GM10266 (cell line): ENCODE measurements around the gene DENND5A.
"Not testable (repeated sequence)": the region's sequence is repeated elsewhere in the genome, so short reads cannot be mapped to it uniquely, and the experiment has no call there.

Experiments
- DNase-seq: peaks from one replicate; pipeline ENCODE4 v3.0.0; 2012; ENCODE audit errors: extremely low spot score
- TF ChIP-seq, protein P1 (sequence below): IDR thresholded peaks from 2 replicates; pipeline ENCODE4 v1.5.1; 2012; ENCODE audit warnings: mild to moderate bottlenecking, low read depth; ENCODE audit not compliant: control insufficient read depth, insufficient read depth; ENCODE audit errors: missing control alignments

DENND5A gene

DNA sequence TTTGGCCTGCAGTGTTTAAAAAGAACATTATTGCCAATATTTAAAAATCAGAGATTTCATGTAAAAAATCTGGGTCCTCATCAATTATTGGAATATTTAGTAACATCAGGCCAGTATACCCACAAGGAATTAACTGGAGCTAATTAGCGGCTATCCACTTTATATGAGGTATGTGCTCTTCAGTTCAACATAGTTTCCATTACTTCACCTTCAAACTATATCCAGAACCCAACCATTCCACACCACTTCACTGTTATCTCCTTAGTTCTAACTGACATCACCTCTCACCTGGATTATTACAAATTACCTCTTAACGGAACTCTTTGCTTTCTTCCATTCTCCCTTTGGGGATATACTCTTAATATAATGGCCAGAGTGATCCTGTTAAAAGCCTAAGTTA is 64.7 kb downstream of the DENND5A start:
- DNase-seq, result no peak
- TF ChIP-seq, protein P1, sequence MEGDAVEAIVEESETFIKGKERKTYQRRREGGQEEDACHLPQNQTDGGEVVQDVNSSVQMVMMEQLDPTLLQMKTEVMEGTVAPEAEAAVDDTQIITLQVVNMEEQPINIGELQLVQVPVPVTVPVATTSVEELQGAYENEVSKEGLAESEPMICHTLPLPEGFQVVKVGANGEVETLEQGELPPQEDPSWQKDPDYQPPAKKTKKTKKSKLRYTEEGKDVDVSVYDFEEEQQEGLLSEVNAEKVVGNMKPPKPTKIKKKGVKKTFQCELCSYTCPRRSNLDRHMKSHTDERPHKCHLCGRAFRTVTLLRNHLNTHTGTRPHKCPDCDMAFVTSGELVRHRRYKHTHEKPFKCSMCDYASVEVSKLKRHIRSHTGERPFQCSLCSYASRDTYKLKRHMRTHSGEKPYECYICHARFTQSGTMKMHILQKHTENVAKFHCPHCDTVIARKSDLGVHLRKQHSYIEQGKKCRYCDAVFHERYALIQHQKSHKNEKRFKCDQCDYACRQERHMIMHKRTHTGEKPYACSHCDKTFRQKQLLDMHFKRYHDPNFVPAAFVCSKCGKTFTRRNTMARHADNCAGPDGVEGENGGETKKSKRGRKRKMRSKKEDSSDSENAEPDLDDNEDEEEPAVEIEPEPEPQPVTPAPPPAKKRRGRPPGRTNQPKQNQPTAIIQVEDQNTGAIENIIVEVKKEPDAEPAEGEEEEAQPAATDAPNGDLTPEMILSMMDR, result no peak

DNA sequence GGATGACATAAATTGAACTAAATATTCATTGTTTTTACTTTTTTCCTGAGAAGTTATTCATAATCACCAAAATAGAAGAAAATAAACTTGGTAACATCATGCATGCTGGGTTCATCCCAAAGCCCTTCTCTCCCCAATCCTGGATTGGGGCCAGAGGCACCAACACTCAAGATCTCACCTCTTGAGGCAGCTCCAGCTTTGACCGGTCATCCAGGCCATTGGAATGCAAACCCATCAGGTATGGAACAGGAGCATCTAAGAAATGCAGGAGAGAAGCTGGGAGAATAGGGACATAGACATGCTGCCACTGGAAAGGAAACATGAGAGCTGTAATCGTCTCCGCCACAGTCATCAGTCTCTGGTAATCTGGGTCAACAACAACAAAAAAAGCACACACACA is 71.8 kb downstream of the DENND5A start:
- TF ChIP-seq, protein P1, result no peak
- no peak for DNase-seq

DNA sequence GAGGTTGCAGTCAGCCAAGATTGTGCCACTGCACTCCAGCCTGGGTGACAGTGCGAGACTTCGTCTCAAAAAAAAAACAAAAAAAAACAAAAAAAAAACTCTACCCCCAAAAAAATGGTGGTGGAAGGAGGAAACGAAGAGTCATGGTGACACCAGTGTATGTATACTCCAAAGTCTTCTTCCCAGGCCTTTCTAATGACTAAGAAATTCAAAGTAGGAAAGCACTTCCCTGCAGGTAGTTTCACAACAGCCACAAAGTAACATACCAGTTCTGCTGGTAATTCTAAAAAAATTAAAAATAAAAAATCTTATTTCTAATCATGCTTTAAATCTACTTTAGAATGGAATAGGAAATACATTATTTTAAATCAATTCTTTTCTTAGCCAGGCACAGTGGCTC is 72.6 kb downstream of the DENND5A start:
- DNase-seq, result no peak
- TF ChIP-seq, protein P1, result no peak

DNA sequence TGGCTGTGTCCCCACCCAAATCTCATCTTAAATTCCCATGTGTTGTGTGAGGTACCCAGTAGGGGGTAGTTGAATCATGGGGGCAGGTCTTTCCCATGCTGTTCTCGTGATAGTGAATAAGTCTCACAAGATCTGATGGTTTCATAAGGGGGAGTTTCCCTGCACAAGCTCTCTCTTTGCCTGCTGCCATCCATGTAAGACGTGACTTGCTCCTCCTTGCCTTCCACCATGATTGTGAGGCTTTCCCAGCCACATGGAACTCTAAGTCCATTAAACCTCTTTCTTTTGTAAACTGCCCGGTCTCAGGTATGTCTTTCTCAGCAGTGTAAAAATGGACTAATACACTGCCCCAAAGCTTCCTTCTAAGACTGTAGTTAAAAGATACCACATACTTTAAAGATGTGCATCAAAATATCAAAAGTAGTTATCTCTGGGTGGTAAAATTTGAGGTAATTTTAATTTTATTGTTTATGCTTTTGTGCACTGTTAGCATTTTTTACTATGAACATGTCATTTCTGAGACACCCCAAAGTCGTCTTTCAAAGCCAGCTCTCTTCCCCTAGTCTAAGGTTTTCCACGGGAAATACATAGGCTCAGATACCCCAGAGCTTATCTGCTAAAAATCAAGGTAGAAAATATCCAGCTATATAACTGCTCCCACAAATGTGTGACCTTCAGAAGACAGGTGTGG is 74.7 kb downstream of the DENND5A start:
- DNase-seq, result not testable (repeated sequence)

DNA sequence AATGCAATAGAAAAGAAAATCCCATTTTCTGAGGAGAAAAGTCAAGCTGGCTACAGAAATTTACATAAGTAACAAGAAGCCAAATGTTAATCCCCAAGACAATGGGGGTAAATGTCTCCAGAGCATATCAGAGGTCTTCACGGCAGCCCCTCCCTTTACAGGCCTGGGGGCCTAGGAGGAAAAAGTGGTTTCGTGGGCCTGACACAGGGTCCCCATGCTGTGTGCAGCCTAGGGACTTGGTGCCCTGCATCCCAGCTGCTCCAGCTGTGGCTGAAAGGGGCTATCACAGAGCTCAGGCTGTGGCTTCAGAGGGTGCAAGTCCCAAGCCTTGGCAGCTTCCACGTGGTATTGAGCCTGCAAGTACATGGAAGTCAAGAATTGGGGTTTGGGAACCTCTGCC is 76.3 kb downstream of the DENND5A start:
- DNase-seq, result not testable (repeated sequence)

DNA sequence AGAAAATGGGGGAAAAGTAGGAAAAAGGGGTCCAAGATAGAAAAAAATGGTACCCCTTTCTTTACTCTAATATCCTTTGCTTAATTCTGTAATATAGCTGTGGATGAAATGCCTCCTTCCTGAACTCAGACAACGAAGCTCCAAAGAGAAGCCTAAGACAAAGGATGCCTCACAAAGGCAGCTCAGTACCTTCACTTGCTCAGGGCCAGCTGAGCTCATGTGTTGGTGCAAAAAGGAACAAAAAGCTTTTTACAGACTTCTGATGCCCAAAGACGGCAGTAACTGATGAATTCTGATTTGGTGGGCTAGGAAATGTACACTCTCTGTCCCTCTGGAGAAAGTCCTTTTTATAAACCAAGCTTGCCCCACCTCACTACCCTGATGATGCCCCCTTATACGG is 77.5 kb downstream of the DENND5A start:
- TF ChIP-seq, protein P1, result no peak
- no peak for DNase-seq

DNA sequence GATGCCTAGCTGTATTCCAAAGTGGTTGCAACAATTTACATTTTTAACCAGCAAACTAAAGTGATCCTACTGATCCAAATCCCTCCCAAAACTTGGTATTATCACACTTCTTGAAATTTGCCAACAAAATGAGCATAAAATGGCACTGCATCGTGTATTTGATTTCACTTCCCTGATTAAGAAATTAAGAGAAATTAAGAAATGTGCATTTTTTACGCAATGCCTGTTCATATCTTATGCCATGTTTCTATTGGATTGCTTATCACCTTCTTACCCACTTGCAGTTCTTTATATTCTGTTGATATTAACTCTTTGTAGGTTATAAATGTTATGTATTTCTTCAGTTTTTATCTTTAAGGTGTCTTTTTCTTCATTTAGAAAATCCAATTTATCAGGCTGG is 80.6 kb downstream of the DENND5A start:
- TF ChIP-seq, protein P1, result no peak
- no peak for DNase-seq

DNA sequence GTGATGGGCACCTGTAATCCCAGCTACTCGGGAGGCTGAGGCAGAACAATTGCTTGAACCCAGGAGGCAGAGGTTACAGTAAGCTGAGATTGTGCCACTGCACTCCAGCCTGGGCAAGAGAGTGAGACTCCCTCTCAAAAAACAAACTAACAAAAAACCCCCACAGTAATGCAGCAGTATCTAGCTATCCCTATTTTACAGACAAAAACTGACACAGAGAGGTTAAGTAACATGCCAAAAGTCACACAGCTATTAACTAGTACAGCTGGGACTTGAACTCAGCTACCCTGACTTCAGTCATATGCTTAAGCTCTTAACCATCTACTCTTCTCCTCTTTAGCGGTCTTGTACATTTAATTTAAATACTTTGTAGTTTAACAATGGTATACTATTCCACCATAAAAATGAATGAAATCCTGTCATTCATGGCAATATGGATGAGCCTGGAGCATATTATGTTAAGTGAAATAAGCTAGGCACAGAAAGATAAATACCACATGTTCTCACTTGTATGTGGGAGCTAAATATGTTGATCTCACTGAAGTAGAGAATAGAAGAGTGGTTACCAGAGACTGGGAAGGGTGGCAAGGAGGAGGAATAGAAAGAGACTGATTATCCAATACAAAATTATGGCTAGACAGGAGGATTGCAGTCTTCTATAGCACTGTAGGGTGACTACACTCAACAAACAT is 82.8 kb downstream of the DENND5A start:
- TF ChIP-seq, protein P1, result no peak
- DNase-seq, result no peak
